Central memory CD4-positive, alpha-beta T cell (primary cell): ENCODE data around the gene MAD2L1BP.

ENCODE experiments used
- DNase-seq: peaks from one replicate; pipeline ENCODE4 v3.0.0; 2022

Gene MAD2L1BP

DNA sequence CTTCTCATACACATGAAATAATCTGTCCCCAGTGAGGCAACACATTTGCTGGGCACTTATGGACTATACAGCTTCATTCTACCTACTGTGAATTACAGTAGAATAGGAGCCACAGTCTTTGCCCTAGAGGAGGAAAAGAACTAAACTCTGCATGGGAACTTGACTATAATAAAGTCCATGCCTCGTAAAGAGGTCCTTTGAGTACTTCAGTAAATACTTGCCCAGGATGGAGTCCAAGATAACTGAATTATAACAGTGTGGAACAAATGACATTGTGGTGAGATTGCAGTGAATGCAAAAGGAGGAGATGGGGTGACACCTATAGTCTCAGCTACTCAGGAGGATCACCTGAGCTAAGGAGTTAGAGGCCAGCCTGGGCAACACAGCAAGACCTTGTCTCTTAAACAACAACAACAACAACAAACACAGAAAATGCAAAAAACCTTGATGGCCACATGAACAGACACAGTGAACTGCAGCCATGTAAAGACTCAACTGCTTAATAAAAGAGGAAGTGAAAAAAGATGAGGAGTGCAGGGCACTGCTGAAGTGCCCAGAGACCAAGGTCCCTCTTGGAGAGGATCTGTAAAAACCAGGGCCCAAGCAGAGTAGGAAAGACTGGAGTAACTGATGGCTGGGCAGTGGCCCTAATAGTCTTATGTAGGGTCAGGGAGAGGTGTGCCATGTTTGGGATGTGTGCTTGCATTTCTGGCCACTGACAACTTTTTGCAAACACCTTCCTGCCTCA lies 48.2 kb downstream of the MAD2L1BP start:
- no peak for DNase-seq

- no peak for DNase-seq
Observed at GRCh38 chr6:43687079-43687436, 51.4 kb downstream of the MAD2L1BP start.

GRCh38 chr6:43687437-43688347 lies 52.1 kb downstream of the MAD2L1BP start, which contains the start of gene MRPS18A:
Gene MRPS18A, minus strand, starts transcription at chr6:43687791. Its CDS starts 12 bp downstream, at chr6:43687779.
- DNase-seq, result peak; percentile 76

DNA sequence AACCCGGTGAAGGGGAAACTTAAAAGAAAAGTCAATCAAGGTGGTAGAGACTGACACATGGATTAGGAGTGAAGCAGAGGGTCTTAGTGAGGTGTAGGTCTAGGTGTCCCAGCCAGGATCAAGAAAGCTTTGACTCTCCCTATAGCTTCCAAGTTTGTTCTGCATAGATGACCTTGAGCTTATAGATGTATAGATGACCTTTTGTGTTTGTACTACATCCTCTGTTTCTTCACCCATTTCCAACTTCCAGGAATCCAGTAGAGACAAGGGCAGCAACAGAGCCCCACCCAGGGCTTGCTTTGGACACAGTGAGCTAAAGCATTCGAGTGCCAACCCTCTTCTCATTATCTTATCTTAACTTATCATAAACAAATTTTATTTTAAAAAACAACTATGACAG lies 53.8 kb downstream of the MAD2L1BP start:
- no peak for DNase-seq
